K562 (cell line): ENCODE measurements around the gene SPON1.

Experiments used
- GATAD2A ChIP-seq: fragments of 450-650 bp; IDR thresholded peaks from 2 replicates; pipeline ENCODE4 v1.6.1; 2017
- KLF1 ChIP-seq: fragments of 450-650 bp; IDR thresholded peaks from 2 replicates; pipeline ENCODE4 v1.6.1; 2016; ENCODE audit warnings: missing genetic modification characterization, missing compliant biosample characterization
- NRF1 ChIP-seq, 2 experiments: fragments of 450-650 bp; IDR thresholded peaks in 1 of 2; conservative IDR thresholded peaks in 1 of 2; 2 replicates each; pipeline ENCODE4 v1.6.1; 2014; ENCODE audit warnings: mild to moderate bottlenecking in 2 of 2
- PHF21A ChIP-seq: fragments of 450-650 bp; IDR thresholded peaks from 2 replicates; pipeline ENCODE4 v1.6.1; 2017; ENCODE audit warnings: low read depth, borderline replicate concordance
- SIN3A ChIP-seq, 2 experiments: fragments of 150-350 bp in 1 of 2; IDR thresholded peaks; 2 replicates each; pipeline ENCODE4 v1.6.1; 2011 to 2016; ENCODE audit warnings: borderline replicate concordance in 2 of 2, low read depth in 2 of 2, low read length in 2 of 2, mild to moderate bottlenecking in 2 of 2, moderate library complexity in 2 of 2; ENCODE audit not compliant: control insufficient read depth in 1 of 2
- TF ChIP-seq, protein P1 (sequence below), 3 experiments: IDR thresholded peaks in 2 of 3; conservative IDR thresholded peaks in 1 of 3; 2 replicates each; pipeline ENCODE4 v1.5.1; 2011 to 2012; ENCODE audit warnings: low read length in 3 of 3, mild to moderate bottlenecking in 3 of 3, control low read depth in 2 of 3, improper control_type of control experiment in 1 of 3, inconsistent platforms in 1 of 3, low read depth in 1 of 3, mixed read lengths in 1 of 3, moderate library complexity in 1 of 3; ENCODE audit not compliant: insufficient read depth in 2 of 3

DNA sequence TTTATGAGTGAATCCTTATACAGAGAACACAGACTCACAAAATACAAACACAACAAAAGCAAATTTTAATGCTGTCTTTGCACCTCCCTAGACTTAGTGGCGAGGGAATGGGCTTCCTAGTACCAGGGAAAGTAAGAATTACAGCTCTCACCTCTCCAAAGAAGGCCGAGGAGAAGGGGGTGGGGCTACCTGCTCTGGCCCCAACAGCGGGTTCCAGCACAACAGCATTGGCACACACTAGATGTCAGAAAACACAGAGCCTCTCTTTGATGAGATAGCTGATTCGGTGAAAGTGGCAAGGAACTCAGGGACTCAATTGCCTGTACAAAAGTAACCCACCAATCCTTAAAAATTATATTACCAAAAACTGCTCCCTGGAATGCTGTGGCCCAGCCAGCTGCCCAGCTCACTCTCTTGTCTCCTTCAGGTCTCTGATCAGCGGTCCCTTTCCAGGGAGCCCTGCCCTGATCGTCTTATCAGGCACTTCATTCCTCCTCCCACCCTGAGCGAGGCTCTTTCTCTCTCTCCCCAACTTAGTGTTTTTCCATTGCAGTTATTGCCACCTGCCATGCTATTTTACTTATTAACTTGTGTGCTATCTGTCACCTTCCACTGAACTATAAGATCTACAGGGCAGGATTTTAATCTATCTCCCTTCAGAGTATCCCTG is 30.7 kb downstream of the SPON1 start:
- TF ChIP-seq PHF21A: no peak
- TF ChIP-seq GATAD2A: no peak
- no peak for TF ChIP-seq NRF1 (conservative IDR thresholded peaks at IDR 0.05 in 1 of 2, IDR thresholded peaks at IDR 0.05 in 1 of 2)
- no peak for TF ChIP-seq SIN3A (IDR thresholded peaks at IDR 0.05; ENCODE audit: borderline replicate concordance in 2 of 2, control insufficient read depth in 1 of 2, low read depth in 2 of 2, low read length in 2 of 2)
- TF ChIP-seq, protein P1, sequence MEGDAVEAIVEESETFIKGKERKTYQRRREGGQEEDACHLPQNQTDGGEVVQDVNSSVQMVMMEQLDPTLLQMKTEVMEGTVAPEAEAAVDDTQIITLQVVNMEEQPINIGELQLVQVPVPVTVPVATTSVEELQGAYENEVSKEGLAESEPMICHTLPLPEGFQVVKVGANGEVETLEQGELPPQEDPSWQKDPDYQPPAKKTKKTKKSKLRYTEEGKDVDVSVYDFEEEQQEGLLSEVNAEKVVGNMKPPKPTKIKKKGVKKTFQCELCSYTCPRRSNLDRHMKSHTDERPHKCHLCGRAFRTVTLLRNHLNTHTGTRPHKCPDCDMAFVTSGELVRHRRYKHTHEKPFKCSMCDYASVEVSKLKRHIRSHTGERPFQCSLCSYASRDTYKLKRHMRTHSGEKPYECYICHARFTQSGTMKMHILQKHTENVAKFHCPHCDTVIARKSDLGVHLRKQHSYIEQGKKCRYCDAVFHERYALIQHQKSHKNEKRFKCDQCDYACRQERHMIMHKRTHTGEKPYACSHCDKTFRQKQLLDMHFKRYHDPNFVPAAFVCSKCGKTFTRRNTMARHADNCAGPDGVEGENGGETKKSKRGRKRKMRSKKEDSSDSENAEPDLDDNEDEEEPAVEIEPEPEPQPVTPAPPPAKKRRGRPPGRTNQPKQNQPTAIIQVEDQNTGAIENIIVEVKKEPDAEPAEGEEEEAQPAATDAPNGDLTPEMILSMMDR (IDR thresholded peaks at IDR 0.05 in 2 of 3, conservative IDR thresholded peaks at IDR 0.05 in 1 of 3; ENCODE audit: insufficient read depth in 2 of 3, low read depth in 1 of 3, low read length in 3 of 3): no peak
- no peak for TF ChIP-seq KLF1 (tag)
